CD14-positive monocyte (primary cell): ENCODE results near the gene TCP10L. TPM values are rescaled to one million over a fixed set of nuclear protein-coding genes. Genes with fewer than 3 reads are reported as not detected.

Source experiments
- DNase-seq, 3 donors: peaks; one replicate each; pipeline ENCODE4 v3.0.0-alpha.2; 2011 to 2022
- H2AFZ ChIP-seq: 2 replicates; pipeline ENCODE4 v1.6.0; 2012; ENCODE audit warnings: mild to moderate bottlenecking, low read depth, low read length, inconsistent platforms; ENCODE audit not compliant: insufficient read depth, poor library complexity, severe bottlenecking
- H3K27ac ChIP-seq, 2 donors: 1 replicate in 1 of 2; 2 replicates in 1 of 2; pipeline ENCODE4 v1.5.1; 2012 to 2013; ENCODE audit warnings: low read length in 2 of 2, control low read depth in 1 of 2, inconsistent platforms in 1 of 2, low read depth in 1 of 2, mild to moderate bottlenecking in 1 of 2
- H3K27me3 ChIP-seq, 2 donors: one replicate each; pipeline versions ENCODE4 v1.6.0 to v1.6.1; 2011 to 2013; ENCODE audit warnings: low read length in 2 of 2; ENCODE audit not compliant: control insufficient read depth in 2 of 2, insufficient read depth in 2 of 2
- H3K36me3 ChIP-seq, 2 donors: replicated peaks in 1 of 2; 1 replicate in 1 of 2; 2 replicates in 1 of 2; pipeline versions ENCODE4 v1.5.1 to v1.6.1; 2012 to 2013; ENCODE audit warnings: low read length in 2 of 2, control low read depth in 1 of 2, inconsistent platforms in 1 of 2, mild to moderate bottlenecking in 1 of 2; ENCODE audit not compliant: insufficient read depth in 2 of 2, control insufficient read depth in 1 of 2
- H3K4me1 ChIP-seq, 2 donors: 1 replicate in 1 of 2; 2 replicates in 1 of 2; pipeline versions ENCODE4 v1.5.1 to v1.6.1; 2012 to 2013; ENCODE audit warnings: low read length in 2 of 2, control low read depth in 1 of 2, inconsistent platforms in 1 of 2, mild to moderate bottlenecking in 1 of 2, moderate library complexity in 1 of 2; ENCODE audit not compliant: insufficient read depth in 2 of 2, control insufficient read depth in 1 of 2
- H3K4me2 ChIP-seq: replicated peaks from 2 replicates; pipeline ENCODE3; 2012; ENCODE audit warnings: low read length, moderate library complexity, mild to moderate bottlenecking; ENCODE audit not compliant: poor library complexity, severe bottlenecking; ENCODE audit errors: extremely low read depth
- H3K4me3 ChIP-seq, 3 experiments: fragments of 200-600 bp in 1 of 3; sonication (generic) in 1 of 3; replicated peaks in 1 of 3; 1 replicate in 2 of 3; 2 replicates in 1 of 3; pipeline ENCODE4 v1.5.1; 2011 to 2013; ENCODE audit warnings: low read length in 3 of 3, mild to moderate bottlenecking in 3 of 3, control low read depth in 2 of 3, low read depth in 2 of 3, inconsistent platforms in 1 of 3, moderate library complexity in 1 of 3
- H3K79me2 ChIP-seq: 2 replicates; pipeline ENCODE4 v1.6.0; 2012; ENCODE audit warnings: mild to moderate bottlenecking, control low read depth, inconsistent platforms, low read length, moderate library complexity; ENCODE audit not compliant: insufficient read depth
- H3K9ac ChIP-seq: 2 replicates; pipeline ENCODE4 v1.6.0; 2017; ENCODE audit warnings: low read length, mild to moderate bottlenecking; ENCODE audit not compliant: insufficient read depth, poor library complexity, severe bottlenecking
- H3K9me3 ChIP-seq, 2 donors: replicated peaks in 1 of 2; 1 replicate in 1 of 2; 2 replicates in 1 of 2; pipeline versions ENCODE4 v1.5.1 to v1.6.1; 2012 to 2013; ENCODE audit warnings: low read length in 2 of 2, control low read depth in 1 of 2; ENCODE audit not compliant: control insufficient read depth in 1 of 2, insufficient read depth in 1 of 2
- H4K20me1 ChIP-seq: 2 replicates; pipeline ENCODE4 v1.6.0; 2012; ENCODE audit warnings: mild to moderate bottlenecking, low read length, control low read depth, moderate library complexity; ENCODE audit not compliant: insufficient read depth
- H3K27ac Mint-ChIP-seq, 7 donors: one replicate each; pipeline ENCODE4 v1.8.0; 2020; ENCODE audit warnings: mild to moderate bottlenecking in 7 of 7, mixed read lengths in 7 of 7, moderate library complexity in 6 of 7, inconsistent platforms in 2 of 7
- H3K27me3 Mint-ChIP-seq, 3 donors: one replicate each; pipeline ENCODE4 v1.8.0; 2021 to 2022; ENCODE audit warnings: low read depth in 3 of 3, mild to moderate bottlenecking in 3 of 3, mixed read lengths in 3 of 3, moderate library complexity in 3 of 3, inconsistent platforms in 1 of 3
- H3K36me3 Mint-ChIP-seq, 2 donors: one replicate each; pipeline ENCODE4 v1.8.0; 2020; ENCODE audit warnings: mixed read lengths in 2 of 2, inconsistent platforms in 1 of 2, mild to moderate bottlenecking in 1 of 2
- H3K4me1 Mint-ChIP-seq: one replicate; pipeline ENCODE4 v1.8.0; 2020; ENCODE audit warnings: mild to moderate bottlenecking, mixed read lengths
- H3K4me3 Mint-ChIP-seq, 2 donors: one replicate each; pipeline ENCODE4 v1.8.0; 2020; ENCODE audit warnings: mild to moderate bottlenecking in 2 of 2, mixed read lengths in 2 of 2, moderate library complexity in 1 of 2
- H3K9me3 Mint-ChIP-seq, 7 donors: one replicate each; pipeline ENCODE4 v1.8.0; 2020 to 2022; ENCODE audit warnings: mixed read lengths in 7 of 7, mild to moderate bottlenecking in 6 of 7, moderate library complexity in 6 of 7, inconsistent platforms in 2 of 7
- CTCF ChIP-seq: fragments of 200-600 bp; IDR thresholded peaks from one replicate; pipeline ENCODE4 v1.8.0; 2022; ENCODE audit warnings: antibody characterized with exemption, mild to moderate bottlenecking
- whole genome bisulfite sequencing: methylation state at CpG from one replicate; pipeline ENCODE4 v1.1.5; 2013; ENCODE audit warnings: missing lambda C conversion rate; ENCODE audit not compliant: insufficient coverage; 5-methylcytosine and 5-hydroxymethylcytosine counted together
- intact Hi-C, 2 donors: fragments of 100-400 bp; cut with micrococcal nuclease; formaldehyde crosslinking; loops; one replicate each; pipeline versions ENCODE4 v1.15.0 to v1.15.1; 2023
- polyA plus RNA-seq, 3 donors: library from polyadenylated mRNA; depleted of rRNA in 1 of 3; unstranded in 2 of 3; stranded (reverse) in 1 of 3; fragments of 300-500 nt in 2 of 3; fragments of >200 nt in 1 of 3; fragmentation: Illumina TruSeq in 2 of 3; gene quantifications; 1 replicate in 2 of 3; 2 replicates in 1 of 3; pipeline ENCODE4 v1.2.3, GENCODE V29; 2012 to 2021

The TCP10L gene
- polyA plus RNA-seq, 3 donors = 0.07 to 0.41 (median 0.12) TPM

DNA sequence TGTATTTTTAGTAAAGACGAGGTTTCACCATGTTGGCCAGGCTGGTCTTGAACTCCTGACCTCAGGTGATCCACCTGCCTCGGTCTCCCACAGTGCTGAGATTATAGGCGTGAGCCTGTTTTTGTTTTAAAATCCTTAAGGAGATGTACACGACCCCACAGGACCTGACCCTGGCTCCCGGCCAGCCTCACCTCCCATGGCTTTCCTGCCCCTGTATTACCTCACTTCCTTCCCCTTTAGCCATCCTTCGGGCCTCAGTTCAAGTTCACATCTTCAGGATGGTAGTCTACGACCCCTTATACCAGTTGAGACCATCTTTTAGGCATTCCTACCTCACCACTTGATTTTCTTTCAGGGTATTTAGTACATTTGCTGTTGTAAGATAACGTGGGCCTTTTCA is 36.3 kb downstream of the TCP10L start:
- Mint-ChIP-seq H3K4me1 (no peaks in the 10 kb centered on the region), H3K27me3 (peaks cover 0 to 6% (median 5%) of the 10 kb centered on the region in 3 donors), H3K9me3 (peaks cover 0 to 3% (median 0%) of the 10 kb centered on the region in 7 donors), H3K27ac (no peak overlapping the region), H3K36me3 (no peaks in the 10 kb centered on the region), H3K4me3 (no peak overlapping the region)
- Histone ChIP-seq H3K9ac (no peak overlapping the region), H3K27ac (no peak overlapping the region), H3K36me3 (no peaks in the 10 kb centered on the region), H3K4me3 (no peak overlapping the region), H3K79me2 (no peaks in the 10 kb centered on the region), H3K27me3 (no peaks in the 10 kb centered on the region), H3K4me2 (no peak overlapping the region), H2AFZ (no peak overlapping the region), H4K20me1 (no peaks in the 10 kb centered on the region), H3K4me1 (no peaks in the 10 kb centered on the region), H3K9me3 (no peaks in the 10 kb centered on the region)
- no peak for DNase-seq
- TF ChIP-seq CTCF = no peak
- intact Hi-C loops = no loop called here
- 43% methylated on average over 6 of the region's 8 CpGs for WGBS

DNA sequence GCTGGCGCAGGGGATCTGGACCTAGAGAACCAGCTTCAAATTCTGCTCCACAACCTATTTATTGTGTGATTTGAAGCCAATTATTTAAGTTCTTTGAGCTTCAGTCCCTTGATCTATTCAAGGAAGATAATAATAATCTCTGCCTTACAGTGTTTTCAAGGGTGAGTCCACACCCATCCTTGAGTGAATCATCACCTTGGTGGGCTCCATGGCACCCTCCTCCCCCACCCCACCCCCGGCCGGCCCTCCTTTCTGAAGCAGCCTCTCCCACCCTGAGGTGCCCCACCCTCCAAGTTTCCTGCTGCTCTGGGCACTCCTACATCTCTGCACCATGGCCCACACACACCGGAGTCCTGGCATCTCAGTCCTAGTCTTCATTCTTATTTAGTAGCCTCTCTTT is 38.3 kb downstream of the TCP10L start:
- intact Hi-C loops = no loop called here
- TF ChIP-seq CTCF = no peak
- Histone ChIP-seq H2AFZ (no peak overlapping the region), H3K27ac (no peak overlapping the region), H3K9ac (no peak overlapping the region), H3K4me2 (no peak overlapping the region), H3K4me1 (no peaks in the 10 kb centered on the region), H4K20me1 (no peaks in the 10 kb centered on the region), H3K4me3 (no peak overlapping the region), H3K79me2 (no peaks in the 10 kb centered on the region), H3K36me3 (no peaks in the 10 kb centered on the region), H3K9me3 (no peaks in the 10 kb centered on the region), H3K27me3 (no peaks in the 10 kb centered on the region)
- 100% methylated on average over 1 of the region's 4 CpGs for WGBS
- Mint-ChIP-seq H3K9me3 (peaks cover 0 to 3% (median 0%) of the 10 kb centered on the region in 7 donors), H3K27me3 (peaks cover 0 to 6% (median 5%) of the 10 kb centered on the region in 3 donors), H3K27ac (no peak overlapping the region), H3K4me1 (no peaks in the 10 kb centered on the region), H3K36me3 (no peaks in the 10 kb centered on the region), H3K4me3 (no peak overlapping the region)
- no peak for DNase-seq
